Caco-2 (cell line): ENCODE measurements around the gene SH3BP4. TPM values are rescaled to one million over a fixed set of nuclear protein-coding genes. Genes with fewer than 3 reads are reported as not detected.

Experiments
- BruUV-seq: library from RNA; stranded (reverse); fragments of 400-500 nt; replicated peaks from 2 replicates; lab custom pipeline; 2021; lab: Mats Ljungman, UMichigan
- CTCF ChIA-PET: fragments of 300-600 bp; sonication (Branson Sonifier 250); formaldehyde crosslinking; loops from one replicate; lab custom pipeline; 2022; ENCODE audit warnings: antibody characterized with exemption; lab: Charles Lee
- POLR2A ChIA-PET: fragments of 300-600 bp; sonication (Branson Sonifier 250); formaldehyde crosslinking; loops from one replicate; lab custom pipeline; 2022; ENCODE audit warnings: antibody characterized with exemption; lab: Charles Lee
- DNase-seq, 2 experiments: peaks; one replicate each; pipeline versions ENCODE4 v3.0.0 to v3.0.0-alpha.2; 2020 to 2022
- H3K27me3 ChIP-seq: replicated peaks from 2 replicates; pipeline ENCODE4 v1.6.0; 2011; ENCODE audit warnings: low read length; ENCODE audit not compliant: control insufficient read depth, insufficient read depth
- H3K36me3 ChIP-seq: 2 replicates; pipeline ENCODE4 v1.5.1; 2011; ENCODE audit warnings: low read length; ENCODE audit not compliant: control insufficient read depth, insufficient read depth
- H3K4me1 ChIP-seq: fragments of 250-450 bp; sonication (Bioruptor Pico); 2 replicates; pipeline ENCODE4 v1.5.1; 2020; ENCODE audit warnings: mild to moderate bottlenecking
- H3K4me3 ChIP-seq: 2 replicates; pipeline ENCODE4 v1.5.1; 2011; ENCODE audit warnings: low read depth, mild to moderate bottlenecking, control low read depth, low read length
- H3K9me3 ChIP-seq: fragments of 250-450 bp; sonication (Bioruptor Pico); 2 replicates; pipeline ENCODE4 v1.5.1; 2020; ENCODE audit warnings: mild to moderate bottlenecking, moderate library complexity
- H3K27ac Mint-ChIP-seq: one replicate; pipeline ENCODE4 v1.8.0; 2022; ENCODE audit warnings: mixed read lengths; ENCODE audit not compliant: unreplicated experiment
- H3K27me3 Mint-ChIP-seq: one replicate; pipeline ENCODE4 v1.8.0; 2022; ENCODE audit warnings: mixed read lengths; ENCODE audit not compliant: insufficient read depth, unreplicated experiment
- H3K36me3 Mint-ChIP-seq: one replicate; pipeline ENCODE4 v1.8.0; 2022; ENCODE audit warnings: mild to moderate bottlenecking, mixed read lengths; ENCODE audit not compliant: insufficient read depth, unreplicated experiment
- H3K4me1 Mint-ChIP-seq: one replicate; pipeline ENCODE4 v1.8.0; 2022; ENCODE audit warnings: low read depth, mixed read lengths; ENCODE audit not compliant: unreplicated experiment
- H3K4me3 Mint-ChIP-seq: one replicate; pipeline ENCODE4 v1.8.0; 2022; ENCODE audit warnings: mild to moderate bottlenecking, moderate library complexity, mixed read lengths; ENCODE audit not compliant: unreplicated experiment
- H3K9me3 Mint-ChIP-seq: one replicate; pipeline ENCODE4 v1.8.0; 2022; ENCODE audit warnings: mixed read lengths; ENCODE audit not compliant: unreplicated experiment
- CTCF ChIP-seq, 2 experiments: fragments of 200-600 bp in 1 of 2; IDR thresholded peaks; 1 replicate in 1 of 2; 2 replicates in 1 of 2; pipeline versions ENCODE4 v1.5.1 to v1.8.0; 2011 to 2022; ENCODE audit warnings: antibody characterized with exemption in 1 of 2, control low read depth in 1 of 2, inconsistent platforms in 1 of 2, low read depth in 1 of 2, low read length in 1 of 2, mild to moderate bottlenecking in 1 of 2, moderate library complexity in 1 of 2; ENCODE audit not compliant: insufficient read depth in 1 of 2, severe bottlenecking in 1 of 2, unreplicated experiment in 1 of 2
- intact Hi-C: fragments of 100-400 bp; cut with micrococcal nuclease; formaldehyde crosslinking; loops from one replicate; pipeline ENCODE4 v1.10.0; 2022; ENCODE audit not compliant: unreplicated experiment
- total RNA-seq: library from RNA; stranded (reverse); gene quantifications from 2 replicates; pipeline ENCODE4 v1.2.3, GENCODE V29; 2022

The SH3BP4 gene
- total RNA-seq, 1 experiment from 2014 or later = 29.9 TPM

DNA sequence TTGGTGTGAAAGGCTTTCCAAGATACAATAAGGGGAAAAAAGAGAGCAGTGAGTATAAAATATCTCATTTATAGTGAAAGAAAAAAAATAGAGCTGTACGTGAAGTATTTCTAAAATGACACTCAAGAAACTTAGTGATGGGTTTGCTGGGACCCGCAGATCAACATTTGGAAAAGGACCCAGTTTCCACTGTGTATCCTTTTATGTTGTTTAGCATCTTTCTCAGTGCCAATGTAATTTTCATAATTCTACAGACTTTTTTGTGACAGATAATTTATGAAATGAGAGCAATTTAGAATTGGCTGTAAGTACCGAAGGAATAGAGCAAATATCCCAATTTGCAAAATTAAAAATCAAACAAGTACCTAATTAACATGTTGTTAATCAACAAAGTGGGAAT is 116.9 kb downstream of the SH3BP4 start:
- POLR2A ChIA-PET = no interaction called here
- BruUV-seq = no TSS peak

GRCh38 chr2:235070063-235070706 is 118.4 kb downstream of the SH3BP4 start:
- no peak overlapping the region for H3K4me3 Mint-ChIP-seq
- no peaks in the 10 kb centered on the region for H3K4me1 Mint-ChIP-seq
- no peaks in the 10 kb centered on the region for H3K9me3 Mint-ChIP-seq
- no TSS peak for BruUV-seq
- TF ChIP-seq CTCF (IDR thresholded peaks at IDR 0.05; ENCODE audit: insufficient read depth in 1 of 2, low read depth in 1 of 2, low read length in 1 of 2, severe bottlenecking in 1 of 2, unreplicated experiment in 1 of 2) = no peak
- H3K27me3 ChIP-seq = no peaks in the 10 kb centered on the region
- no peaks in the 10 kb centered on the region for H3K9me3 ChIP-seq
- no peaks in the 10 kb centered on the region for H3K27me3 Mint-ChIP-seq
- H3K36me3 ChIP-seq = no peaks in the 10 kb centered on the region
- no peaks in the 10 kb centered on the region for H3K4me1 ChIP-seq
- intact Hi-C loops = no loop called here
- H3K4me3 ChIP-seq = no peak overlapping the region
- no peak for DNase-seq
- no peaks in the 10 kb centered on the region for H3K36me3 Mint-ChIP-seq
- CTCF ChIA-PET = no interaction called here
- POLR2A ChIA-PET = no interaction called here
- no peak overlapping the region for H3K27ac Mint-ChIP-seq

More for the DNA sequence above, 116.9 kb downstream of the SH3BP4 start:
- H3K9me3 Mint-ChIP-seq = no peaks in the 10 kb centered on the region
- Histone ChIP-seq H3K27me3 (no peaks in the 10 kb centered on the region), H3K4me1 (no peaks in the 10 kb centered on the region), H3K4me3 (no peak overlapping the region), H3K36me3 (no peaks in the 10 kb centered on the region), H3K9me3 (no peaks in the 10 kb centered on the region)
- intact Hi-C loops = no loop called here
- no peak overlapping the region for H3K4me3 Mint-ChIP-seq
- H3K27ac Mint-ChIP-seq = no peak overlapping the region
- no peak for DNase-seq
- H3K27me3 Mint-ChIP-seq = no peaks in the 10 kb centered on the region
- H3K36me3 Mint-ChIP-seq = no peaks in the 10 kb centered on the region
- CTCF ChIA-PET = no interaction called here
- H3K4me1 Mint-ChIP-seq = no peaks in the 10 kb centered on the region
- no peak for TF ChIP-seq CTCF (IDR thresholded peaks at IDR 0.05; ENCODE audit: insufficient read depth in 1 of 2, low read depth in 1 of 2, low read length in 1 of 2, severe bottlenecking in 1 of 2, unreplicated experiment in 1 of 2)

- CTCF ChIA-PET = interaction anchor here (0.7 kb wide), 1 partner anchor 29 kb away, joined by 5 read pairs; no protein-coding TSS in a partner anchor
Observed at GRCh38 chr2:235073868-235074413, 122.1 kb downstream of the SH3BP4 start.

More at GRCh38 chr2:235073868-235074413, 122.1 kb downstream of the SH3BP4 start:
- no peaks in the 10 kb centered on the region for H3K36me3 Mint-ChIP-seq
- no peaks in the 10 kb centered on the region for H3K4me1 Mint-ChIP-seq
- Histone ChIP-seq H3K4me1 (no peaks in the 10 kb centered on the region), H3K4me3 (no peak overlapping the region), H3K27me3 (no peaks in the 10 kb centered on the region), H3K9me3 (no peaks in the 10 kb centered on the region), H3K36me3 (no peaks in the 10 kb centered on the region)
- BruUV-seq = no TSS peak
- no peak for TF ChIP-seq CTCF (IDR thresholded peaks at IDR 0.05; ENCODE audit: insufficient read depth in 1 of 2, low read depth in 1 of 2, low read length in 1 of 2, severe bottlenecking in 1 of 2, unreplicated experiment in 1 of 2)
- H3K4me3 Mint-ChIP-seq = no peak overlapping the region
- no peaks in the 10 kb centered on the region for H3K27me3 Mint-ChIP-seq
- POLR2A ChIA-PET = no interaction called here
- H3K9me3 Mint-ChIP-seq = no peaks in the 10 kb centered on the region
- DNase-seq = no peak
- intact Hi-C loops = no loop called here
- no peak overlapping the region for H3K27ac Mint-ChIP-seq
